ENCODE results near the gene C1D.
"Not testable (repeated sequence)": the region's sequence is repeated elsewhere in the genome, so short reads cannot be mapped to it uniquely, and the experiment has no call there.

Gene C1D

GRCh38 chr2:67997903-67998302 lies 64.9 kb downstream of the C1D start:
- DNase-seq, result no peak

- no peak for DNase-seq
Measured at GRCh38 chr2:67997528-67997900, 65.3 kb downstream of the C1D start.

GRCh38 chr2:67996772-67997527 lies 65.9 kb downstream of the C1D start:
- DNase-seq, result no peak

- no peak for DNase-seq
Measured at GRCh38 chr2:67994716-67995115, 68.1 kb downstream of the C1D start.

- not testable (repeated sequence) for DNase-seq
Measured at GRCh38 chr2:67994069-67994468, 68.7 kb downstream of the C1D start.

- no peak for DNase-seq
Measured at GRCh38 chr2:67993329-67993728, 69.5 kb downstream of the C1D start.

GRCh38 chr2:67991456-67991855 lies 71.3 kb downstream of the C1D start:
- no peak for DNase-seq
